DMS114 treated with DMSO at 0.1 percent for 48 hours (cell line): ENCODE results near the gene NCAM1.

Experiments used
- DNase-seq: peaks from one replicate; lab custom pipeline; 2025; ENCODE audit not compliant: unreplicated experiment; lab: John Stamatoyannopoulos, UW

The NCAM1 gene

GRCh38 chr11:113193016-113193415 lies 231.8 kb downstream of the NCAM1 start:
- DNase-seq, result no peak

- DNase-seq, result no peak
These were observed 232.7 kb downstream of the NCAM1 start for GRCh38 chr11:113193946-113194345.

- DNase-seq, result no peak
These were observed 234.5 kb downstream of the NCAM1 start for GRCh38 chr11:113195728-113196127.

- no peak for DNase-seq
These were observed 236.2 kb downstream of the NCAM1 start for GRCh38 chr11:113197446-113197845.

- DNase-seq, result no peak
These were observed 237.9 kb downstream of the NCAM1 start for GRCh38 chr11:113198972-113199661.

GRCh38 chr11:113199866-113200265 lies 238.6 kb downstream of the NCAM1 start:
- DNase-seq, result no peak

- DNase-seq, result no peak
These were observed 240.0 kb downstream of the NCAM1 start for GRCh38 chr11:113201054-113201818.

- DNase-seq, result no peak
These were observed 241.2 kb downstream of the NCAM1 start for GRCh38 chr11:113202431-113202830.

- DNase-seq, result no peak
These were observed 242.0 kb downstream of the NCAM1 start for GRCh38 chr11:113203141-113203753.

GRCh38 chr11:113204280-113204679 lies 243.1 kb downstream of the NCAM1 start:
- DNase-seq, result no peak

- no peak for DNase-seq
These were observed 252.3 kb downstream of the NCAM1 start for GRCh38 chr11:113213549-113213948.

GRCh38 chr11:113222241-113222640 lies 261.0 kb downstream of the NCAM1 start:
- no peak for DNase-seq

GRCh38 chr11:113234888-113235287 lies 273.7 kb downstream of the NCAM1 start:
- no peak for DNase-seq

- no peak for DNase-seq
These were observed 276.0 kb downstream of the NCAM1 start for GRCh38 chr11:113237261-113237660.

GRCh38 chr11:113238721-113239120 lies 277.5 kb downstream of the NCAM1 start:
- DNase-seq, result no peak

- DNase-seq, result no peak
These were observed 279.2 kb downstream of the NCAM1 start for GRCh38 chr11:113240389-113240788.

GRCh38 chr11:113240790-113241635 lies 279.8 kb downstream of the NCAM1 start:
- no peak for DNase-seq

GRCh38 chr11:113241636-113242054 lies 280.4 kb downstream of the NCAM1 start:
- DNase-seq, result no peak

GRCh38 chr11:113242060-113242459 lies 280.8 kb downstream of the NCAM1 start:
- DNase-seq, result no peak

GRCh38 chr11:113242767-113243397 lies 281.7 kb downstream of the NCAM1 start:
- no peak for DNase-seq

- no peak for DNase-seq
These were observed 282.5 kb downstream of the NCAM1 start for GRCh38 chr11:113243696-113244095.
